GM12878 (cell line): ENCODE data around the gene IMMP2L. TPM values are rescaled to one million over a fixed set of nuclear protein-coding genes. Genes with fewer than 3 reads are reported as not detected.

Source experiments
- ATAC-seq: fragments of 200-7000 bp; cut with Tn5 transposase; 3 replicates; pipeline ENCODE4 v1.9.1; 2020; ENCODE audit warnings: mild to moderate bottlenecking, moderate library complexity
- BruUV-seq: library from RNA; stranded (reverse); fragments of 400-500 nt; replicated peaks from 2 replicates; lab custom pipeline; 2021; lab: Mats Ljungman, UMichigan
- CTCF ChIA-PET: fragments of 300-600 bp; sonication (Branson Sonifier 250); formaldehyde crosslinking; extraction: SDS; loops from one replicate; lab custom pipeline; 2021; ENCODE audit warnings: inconsistent platforms; lab: Yijun Ruan, JAX
- POLR2A ChIA-PET: fragments of 350-600 bp; formaldehyde crosslinking; extraction: SDS; loops from one replicate; lab custom pipeline; 2021; ENCODE audit warnings: inconsistent platforms; lab: Charles Lee
- RAD21 ChIA-PET: fragments of 300-600 bp; sonication (Branson Sonifier 250); formaldehyde crosslinking; loops from one replicate; lab custom pipeline; 2023; ENCODE audit warnings: antibody characterized with exemption; ENCODE audit not compliant: unreplicated experiment; lab: Charles Lee
- SMC1A ChIA-PET: fragments of 300-600 bp; sonication (Branson Sonifier 250); formaldehyde crosslinking; loops from one replicate; lab custom pipeline; 2023; ENCODE audit not compliant: unreplicated experiment, uncharacterized antibody; lab: Charles Lee
- DNase-seq: peaks from one replicate; pipeline ENCODE4 v3.0.0-alpha.2; 2011; ENCODE audit warnings: low read depth, low spot score
- FAIRE-seq: peaks from 3 replicates; lab custom pipeline; 2011; peaks lifted over from hg19 to GRCh38; lab: Jason Lieb, UNC
- H2AFZ ChIP-seq: 2 replicates; pipeline ENCODE4 v1.6.0; 2011; ENCODE audit warnings: low read depth, low read length, control low read depth; ENCODE audit not compliant: control insufficient read depth
- H3K27ac ChIP-seq: 2 replicates; pipeline ENCODE4 v1.5.1; 2011; ENCODE audit warnings: control low read depth; ENCODE audit not compliant: control insufficient read depth, insufficient read depth
- H3K27me3 ChIP-seq, 2 experiments: replicated peaks in 1 of 2; 2 replicates each; pipeline versions ENCODE4 v1.6.0 to v1.6.1; 2011; ENCODE audit warnings: low read length in 1 of 2; ENCODE audit not compliant: control insufficient read depth in 2 of 2, insufficient read depth in 2 of 2
- H3K36me3 ChIP-seq, 2 experiments: 2 replicates each; pipeline ENCODE4 v1.5.1; 2011; ENCODE audit warnings: low read length in 1 of 2; ENCODE audit not compliant: control insufficient read depth in 2 of 2, insufficient read depth in 2 of 2
- H3K4me1 ChIP-seq: 2 replicates; pipeline ENCODE4 v1.6.1; 2011; ENCODE audit warnings: mild to moderate bottlenecking, low read length, moderate library complexity, mixed read lengths; ENCODE audit not compliant: control insufficient read depth, insufficient read depth
- H3K4me2 ChIP-seq: 2 replicates; pipeline ENCODE4 v1.6.0; 2011; ENCODE audit warnings: control low read depth; ENCODE audit not compliant: control insufficient read depth, insufficient read depth
- H3K4me3 ChIP-seq: fragments of 200-600 bp; sonication (generic); 2 replicates; pipeline ENCODE4 v1.5.1; 2016
- H3K79me2 ChIP-seq: 2 replicates; pipeline ENCODE4 v1.6.0; 2011; ENCODE audit warnings: low read length; ENCODE audit not compliant: control insufficient read depth, insufficient read depth
- H3K9ac ChIP-seq: 2 replicates; pipeline ENCODE4 v1.8.0; 2011; ENCODE audit warnings: low read length, control low read depth, mixed read lengths; ENCODE audit not compliant: control insufficient read depth, insufficient read depth
- H3K9me3 ChIP-seq: replicated peaks from 3 replicates; pipeline ENCODE4 v1.5.1; 2011; ENCODE audit warnings: mild to moderate bottlenecking, low read length; ENCODE audit not compliant: control insufficient read depth, insufficient read depth
- H4K20me1 ChIP-seq: 2 replicates; pipeline ENCODE4 v1.6.0; 2011; ENCODE audit not compliant: control insufficient read depth, insufficient read depth
- IKZF2 ChIP-seq, 2 experiments: fragments of 450-650 bp; IDR thresholded peaks; 2 replicates each; pipeline ENCODE4 v1.6.1; 2017; ENCODE audit warnings: mild to moderate bottlenecking in 2 of 2, moderate library complexity in 2 of 2
- JUNB ChIP-seq: IDR thresholded peaks from 2 replicates; pipeline ENCODE4 v1.6.1; 2016; ENCODE audit warnings: antibody characterized with exemption, mild to moderate bottlenecking
- RUNX3 ChIP-seq: IDR thresholded peaks from 2 replicates; pipeline ENCODE4 v1.6.1; 2012; ENCODE audit warnings: low read length, inconsistent platforms
- TARDBP ChIP-seq: IDR thresholded peaks from 2 replicates; pipeline ENCODE4 v1.6.1; 2016; ENCODE audit warnings: borderline replicate concordance
- WGBS: methylation state at CpG from one replicate; pipeline ENCODE4 v1.1.6; 2016; ENCODE audit warnings: low lambda C conversion rate; ENCODE audit not compliant: insufficient replicate concordance, insufficient coverage; ENCODE audit errors: missing lambda C conversion rate; 5-methylcytosine and 5-hydroxymethylcytosine counted together
- in situ Hi-C: fragments of 300-500 bp; cut with MboI; formaldehyde crosslinking; loops from 9 replicates; pipeline ENCODE4 v1.14.3; 2018; ENCODE audit warnings: mixed read lengths
- intact Hi-C: fragments of 100-400 bp; cut with micrococcal nuclease; formaldehyde crosslinking; loops from one replicate; pipeline ENCODE4 v1.14.2; 2022; ENCODE audit not compliant: unreplicated experiment
- polyA plus RNA-seq, 11 experiments: library from polyadenylated mRNA; depleted of rRNA in 4 of 11; unstranded in 6 of 11; stranded (reverse) in 5 of 11; fragments of >200 nt; fragmentation: Nextera tagmentation in 4 of 11; fragmentation: Illumina TruSeq in 1 of 11; extraction: Ambion mirVana in 4 of 11; extraction: Trizol in 1 of 11; gene quantifications; 1 replicate in 1 of 11; 2 replicates in 10 of 11; pipeline versions ENCODE4 v1.2.1 to v1.2.3, GENCODE V29; 2011 to 2016; ENCODE audit warnings: inconsistent platforms in 2 of 11, missing spikeins in 2 of 11, low read depth in 1 of 11
- total RNA-seq, 4 experiments: library from RNA; depleted of rRNA in 3 of 4; stranded (reverse); fragments of >200 nt in 3 of 4; fragmentation: Illumina TruSeq in 1 of 4; extraction: Trizol in 1 of 4; gene quantifications; 2 replicates each; pipeline versions ENCODE4 v1.2.1 to v1.2.3, GENCODE V29; 2013 to 2021
- TF ChIP-seq, protein P1 (sequence below): fragments of 450-650 bp; IDR thresholded peaks from 2 replicates; pipeline ENCODE4 v1.6.1; 2017; ENCODE audit warnings: low read depth, mild to moderate bottlenecking, moderate library complexity

The IMMP2L gene
- total and polyA plus RNA-seq, 10 of the 15 experiments (the other 5 are each of a cell fraction or from before 2014, with no cell fraction given): 12.6 to 46.3 (median 19.6) TPM

DNA sequence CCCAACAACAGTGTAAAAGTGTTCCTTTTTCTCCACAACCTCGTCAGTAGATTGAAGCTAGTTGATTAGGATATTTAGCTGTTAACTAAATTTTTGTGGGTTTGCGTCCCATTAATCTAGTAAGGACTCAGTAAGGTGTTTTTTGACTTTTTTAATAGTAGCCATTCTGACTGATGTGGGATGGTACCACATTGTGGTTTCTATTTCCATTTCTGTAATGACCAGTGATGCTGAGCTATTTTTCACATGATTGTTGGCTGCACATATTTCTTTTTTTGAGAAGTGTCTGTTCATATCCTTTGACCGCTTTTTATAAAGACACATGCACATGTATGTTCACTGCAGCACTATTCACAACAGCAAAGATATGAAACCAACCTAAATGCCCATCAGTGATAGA, 476.9 kb downstream of the IMMP2L start:
- Histone ChIP-seq H3K27me3 (no peaks in the 10 kb centered on the region), H4K20me1 (no peaks in the 10 kb centered on the region), H2AFZ (no peak overlapping the region), H3K4me2 (no peak overlapping the region), H3K9ac (no peak overlapping the region), H3K9me3 (peaks cover 1% of the 10 kb centered on the region; the same call in 1 of the 3 replicates), H3K79me2 (no peaks in the 10 kb centered on the region), H3K27ac (no peak overlapping the region), H3K36me3 (no peaks in the 10 kb centered on the region), H3K4me1 (peaks cover 38% of the 10 kb centered on the region), H3K4me3 (no peak overlapping the region)
- WGBS: 42% methylated on average over 3 of the region's 3 CpGs
- ATAC-seq (no peak), FAIRE-seq (no peak), DNase-seq (no peak)
- intact Hi-C loops: loop anchor here (5.0 to 10.0 kb wide), 2 partner anchors 647 to 1081 kb away; no protein-coding TSS in a partner anchor
- TF ChIP-seq TARDBP (no peak), JUNB (peak; percentile 29; the same call in 1 of the 2 replicates), RUNX3 (peak; percentile 73), IKZF2 (IDR thresholded peaks at IDR 0.05) (0 out of 4 replicates have a peak, but pooled peaks of 1 of the 2 experiments have one; percentile 12)
- TF ChIP-seq, protein P1, sequence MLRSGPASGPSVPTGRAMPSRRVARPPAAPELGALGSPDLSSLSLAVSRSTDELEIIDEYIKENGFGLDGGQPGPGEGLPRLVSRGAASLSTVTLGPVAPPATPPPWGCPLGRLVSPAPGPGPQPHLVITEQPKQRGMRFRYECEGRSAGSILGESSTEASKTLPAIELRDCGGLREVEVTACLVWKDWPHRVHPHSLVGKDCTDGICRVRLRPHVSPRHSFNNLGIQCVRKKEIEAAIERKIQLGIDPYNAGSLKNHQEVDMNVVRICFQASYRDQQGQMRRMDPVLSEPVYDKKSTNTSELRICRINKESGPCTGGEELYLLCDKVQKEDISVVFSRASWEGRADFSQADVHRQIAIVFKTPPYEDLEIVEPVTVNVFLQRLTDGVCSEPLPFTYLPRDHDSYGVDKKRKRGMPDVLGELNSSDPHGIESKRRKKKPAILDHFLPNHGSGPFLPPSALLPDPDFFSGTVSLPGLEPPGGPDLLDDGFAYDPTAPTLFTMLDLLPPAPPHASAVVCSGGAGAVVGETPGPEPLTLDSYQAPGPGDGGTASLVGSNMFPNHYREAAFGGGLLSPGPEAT: no peak
- ChIA-PET CTCF (interaction anchor here (1.4 kb wide), 1 partner anchor 53 kb away, joined by 4 read pairs; no protein-coding TSS in a partner anchor), SMC1A (interaction anchor here (0.6 to 3.0 kb wide), 5 partner anchors 8 to 1396 kb away, joined by 3 to 29 read pairs (median 3); no protein-coding TSS in a partner anchor), RAD21 (interaction anchor here (1.0 to 1.1 kb wide), 2 partner anchors 9 to 73 kb away, joined by 3 to 4 read pairs; no protein-coding TSS in a partner anchor), POLR2A (no interaction called here)
- no TSS peak for BruUV-seq
- in situ Hi-C loops: no loop called here
